WTC11 (cell line): Measurements from ENCODE around the gene OTOA.

Experiments used
- ATF2 ChIP-seq: sonication (generic); formaldehyde crosslinking; IDR thresholded peaks from 2 replicates; pipeline ENCODE4 v1.8.1; 2022; ENCODE audit warnings: low read depth, missing genetic modification reagents, borderline replicate concordance
- ATF3 ChIP-seq: sonication (generic); formaldehyde crosslinking; conservative IDR thresholded peaks from 2 replicates; pipeline ENCODE4 v1.8.1; 2022; ENCODE audit warnings: mild to moderate bottlenecking, missing genetic modification reagents
- CREB1 ChIP-seq: sonication (generic); formaldehyde crosslinking; IDR thresholded peaks from 2 replicates; pipeline ENCODE4 v1.8.0; 2023; ENCODE audit warnings: mild to moderate bottlenecking, missing genetic modification reagents
- CTCF ChIP-seq: fragments of 200-600 bp; IDR thresholded peaks from 2 replicates; pipeline ENCODE4 v1.8.0; 2022; ENCODE audit warnings: antibody characterized with exemption
- E2F1 ChIP-seq: sonication (generic); formaldehyde crosslinking; IDR thresholded peaks from 2 replicates; pipeline ENCODE4 v1.8.0; 2022; ENCODE audit warnings: mild to moderate bottlenecking, missing genetic modification reagents
- FOXJ3 ChIP-seq: sonication (generic); formaldehyde crosslinking; IDR thresholded peaks from 2 replicates; pipeline ENCODE4 v1.9.0; 2021; ENCODE audit warnings: missing genetic modification reagents, mild to moderate bottlenecking, borderline replicate concordance
- HMGXB4 ChIP-seq: sonication (generic); formaldehyde crosslinking; IDR thresholded peaks from 2 replicates; pipeline ENCODE4 v1.8.1; 2023; ENCODE audit warnings: mild to moderate bottlenecking, moderate library complexity, missing genetic modification reagents
- MAX ChIP-seq: sonication (generic); formaldehyde crosslinking; IDR thresholded peaks from 2 replicates; pipeline ENCODE4 v1.8.0; 2022; ENCODE audit warnings: mild to moderate bottlenecking, missing genetic modification reagents
- USF2 ChIP-seq: sonication (generic); formaldehyde crosslinking; IDR thresholded peaks from 2 replicates; pipeline ENCODE4 v1.8.1; 2023; ENCODE audit warnings: mild to moderate bottlenecking, missing genetic modification reagents, moderate library complexity
- ZNF423 ChIP-seq: fragments of 250-450 bp; sonication (Bioruptor Pico); IDR thresholded peaks from 2 replicates; pipeline ENCODE4 v2.1.2; 2022; ENCODE audit warnings: mild to moderate bottlenecking, moderate library complexity

GRCh38 chr16:21625026-21625425, 38.7 kb upstream of the OTOA start:
- TF ChIP-seq USF2 (CRISPR knock-in tag) (no peak), CTCF (no peak), CREB1 (CRISPR knock-in tag) (no peak), MAX (no peak), E2F1 (CRISPR knock-in tag) (no peak), FOXJ3 (CRISPR knock-in tag) (no peak), HMGXB4 (no peak), ATF2 (no peak), ZNF423 (CRISPR knock-in tag) (no peak), ATF3 (no peak)
